Lower leg skin (tissue), 3 donors: ENCODE data around the gene SEC22A.

Source experiments
- POLR2A ChIP-seq, 2 donors: fragments of 450-650 bp; IDR thresholded peaks; one replicate each; pipeline ENCODE4 v1.6.1; 2016 to 2017; ENCODE audit warnings: antibody characterized with exemption in 2 of 2, mild to moderate bottlenecking in 1 of 2, moderate library complexity in 1 of 2
- TF ChIP-seq, protein P1 (sequence below), 3 donors: fragments of 450-650 bp; IDR thresholded peaks; one replicate each; pipeline ENCODE4 v1.5.1; 2016; ENCODE audit warnings: antibody characterized with exemption in 3 of 3, mild to moderate bottlenecking in 3 of 3, moderate library complexity in 2 of 3

DNA sequence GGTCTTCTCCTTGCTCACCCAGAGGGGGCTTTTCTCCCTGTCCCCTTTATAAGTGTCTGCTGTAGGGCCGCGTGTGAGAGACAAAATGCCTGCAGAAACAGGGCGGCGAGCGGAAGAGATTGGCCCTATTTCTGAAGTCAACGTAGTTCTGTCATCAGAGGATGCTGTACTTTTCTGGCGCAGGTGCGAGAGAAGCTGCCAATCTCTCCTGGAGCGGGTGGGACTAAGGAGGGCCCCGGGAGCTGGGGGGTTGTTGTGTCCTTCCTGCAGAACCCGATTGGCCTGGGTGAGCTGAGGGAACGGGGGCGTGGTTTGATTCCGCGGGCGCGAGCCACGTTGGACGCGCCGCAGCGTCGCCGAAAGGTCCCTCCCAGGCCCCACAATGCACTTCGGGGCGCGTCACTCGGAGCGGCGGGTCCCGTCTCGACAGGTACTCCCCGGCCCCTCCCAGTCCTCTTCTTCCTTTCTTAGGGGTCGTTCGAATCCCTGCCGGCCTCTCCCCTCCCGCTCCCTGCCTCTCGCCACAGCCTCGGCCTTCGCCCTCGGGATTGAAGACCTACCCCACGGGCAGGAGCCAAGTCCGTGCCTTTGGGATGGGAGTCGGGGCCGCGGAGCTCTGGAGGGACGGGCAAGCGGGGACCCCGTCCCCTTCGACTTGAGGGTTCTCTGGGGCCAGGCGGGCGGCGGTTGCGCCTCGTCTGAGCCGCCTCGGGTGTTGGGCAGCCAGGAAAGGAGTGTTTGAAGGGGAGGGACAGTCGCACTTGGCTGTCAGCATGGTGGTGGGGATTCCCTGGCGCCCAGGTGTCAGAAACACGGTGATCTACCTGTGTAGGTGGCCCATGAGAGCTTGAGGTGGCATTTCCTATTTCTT, at the start of gene SEC22A:
- TF ChIP-seq, protein P1, sequence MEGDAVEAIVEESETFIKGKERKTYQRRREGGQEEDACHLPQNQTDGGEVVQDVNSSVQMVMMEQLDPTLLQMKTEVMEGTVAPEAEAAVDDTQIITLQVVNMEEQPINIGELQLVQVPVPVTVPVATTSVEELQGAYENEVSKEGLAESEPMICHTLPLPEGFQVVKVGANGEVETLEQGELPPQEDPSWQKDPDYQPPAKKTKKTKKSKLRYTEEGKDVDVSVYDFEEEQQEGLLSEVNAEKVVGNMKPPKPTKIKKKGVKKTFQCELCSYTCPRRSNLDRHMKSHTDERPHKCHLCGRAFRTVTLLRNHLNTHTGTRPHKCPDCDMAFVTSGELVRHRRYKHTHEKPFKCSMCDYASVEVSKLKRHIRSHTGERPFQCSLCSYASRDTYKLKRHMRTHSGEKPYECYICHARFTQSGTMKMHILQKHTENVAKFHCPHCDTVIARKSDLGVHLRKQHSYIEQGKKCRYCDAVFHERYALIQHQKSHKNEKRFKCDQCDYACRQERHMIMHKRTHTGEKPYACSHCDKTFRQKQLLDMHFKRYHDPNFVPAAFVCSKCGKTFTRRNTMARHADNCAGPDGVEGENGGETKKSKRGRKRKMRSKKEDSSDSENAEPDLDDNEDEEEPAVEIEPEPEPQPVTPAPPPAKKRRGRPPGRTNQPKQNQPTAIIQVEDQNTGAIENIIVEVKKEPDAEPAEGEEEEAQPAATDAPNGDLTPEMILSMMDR (IDR thresholded peaks at IDR 0.05) = no peak
- peak in 1 of 2 donors; percentile 36 for TF ChIP-seq POLR2A (IDR thresholded peaks at IDR 0.05)
